H9 (cell line): Measurements from ENCODE around the gene TRIO. TPM values are rescaled to one million over a fixed set of nuclear protein-coding genes. Genes with fewer than 3 reads are reported as not detected.

Experiments used
- DNase-seq: peaks from one replicate; pipeline ENCODE4 v3.0.0-alpha.2; 2017
- H2AFZ ChIP-seq: one replicate; pipeline ENCODE4 v1.6.1; 2013; ENCODE audit warnings: mild to moderate bottlenecking, low read length, control low read depth, moderate library complexity
- H2AK5ac ChIP-seq: 2 replicates; pipeline ENCODE4 v1.6.1; 2013; ENCODE audit warnings: low read length, control low read depth, mixed read lengths; ENCODE audit not compliant: insufficient read length
- H2BK120ac ChIP-seq: one replicate; pipeline ENCODE4 v1.6.1; 2013; ENCODE audit warnings: low read depth, mild to moderate bottlenecking, low read length, control low read depth, inconsistent platforms; ENCODE audit not compliant: poor library complexity, severe bottlenecking
- H2BK12ac ChIP-seq: 2 replicates; pipeline ENCODE4 v1.6.1; 2013; ENCODE audit warnings: low read length, control low read depth, mixed read lengths, low read depth; ENCODE audit not compliant: insufficient read length
- H2BK15ac ChIP-seq: 2 replicates; pipeline ENCODE4 v1.6.1; 2013; ENCODE audit warnings: low read depth, low read length, control low read depth
- H2BK20ac ChIP-seq: one replicate; pipeline ENCODE4 v1.6.1; 2013; ENCODE audit warnings: low read depth, mild to moderate bottlenecking, low read length, control low read depth, inconsistent platforms; ENCODE audit not compliant: poor library complexity, severe bottlenecking
- H2BK5ac ChIP-seq: 2 replicates; pipeline ENCODE4 v1.6.1; 2013; ENCODE audit warnings: low read length, control low read depth, mixed read lengths; ENCODE audit not compliant: insufficient read length
- H3K14ac ChIP-seq: 2 replicates; pipeline ENCODE4 v1.6.1; 2013; ENCODE audit warnings: low read length, control low read depth; ENCODE audit not compliant: insufficient read depth
- H3K18ac ChIP-seq: 2 replicates; pipeline ENCODE4 v1.6.1; 2013; ENCODE audit warnings: low read depth, mild to moderate bottlenecking, mixed read lengths, low read length, control low read depth; ENCODE audit not compliant: insufficient read length
- H3K23ac ChIP-seq: 2 replicates; pipeline ENCODE4 v1.6.1; 2013; ENCODE audit warnings: low read length, control low read depth, mixed read lengths, low read depth; ENCODE audit not compliant: insufficient read length
- H3K23me2 ChIP-seq: 2 replicates; pipeline ENCODE4 v1.6.1; 2013; ENCODE audit warnings: low read depth, mild to moderate bottlenecking, mixed read lengths, low read length, control low read depth; ENCODE audit not compliant: insufficient read length, poor library complexity, severe bottlenecking
- H3K27ac ChIP-seq: 2 replicates; pipeline ENCODE4 v1.5.1; 2013; ENCODE audit warnings: low read length, control low read depth, mixed read lengths, low read depth; ENCODE audit not compliant: insufficient read length
- H3K27me3 ChIP-seq: 2 replicates; pipeline ENCODE4 v1.6.1; 2013; ENCODE audit warnings: low read length, control low read depth, inconsistent platforms; ENCODE audit not compliant: insufficient read depth
- H3K4ac ChIP-seq: 2 replicates; pipeline ENCODE4 v1.6.1; 2013; ENCODE audit warnings: low read depth, mild to moderate bottlenecking, control low read depth, inconsistent platforms, low read length, moderate library complexity
- H3K4me1 ChIP-seq: 2 replicates; pipeline ENCODE4 v1.6.1; 2013; ENCODE audit warnings: low read length, control low read depth, inconsistent platforms; ENCODE audit not compliant: insufficient read depth
- H3K4me2 ChIP-seq: 2 replicates; pipeline ENCODE4 v1.6.1; 2013; ENCODE audit warnings: low read length, control low read depth, mixed read lengths; ENCODE audit not compliant: insufficient read length, insufficient read depth
- H3K56ac ChIP-seq: 2 replicates; pipeline ENCODE4 v1.6.1; 2013; ENCODE audit warnings: low read depth, mild to moderate bottlenecking, mixed read lengths, low read length, control low read depth; ENCODE audit not compliant: insufficient read length
- H3K79me1 ChIP-seq: 2 replicates; pipeline ENCODE4 v1.6.1; 2013; ENCODE audit warnings: low read depth, mild to moderate bottlenecking, moderate library complexity, low read length, control low read depth, inconsistent platforms; ENCODE audit not compliant: insufficient read depth, poor library complexity, severe bottlenecking
- H3K79me2 ChIP-seq: 2 replicates; pipeline ENCODE4 v1.6.1; 2013; ENCODE audit warnings: low read length, control low read depth, inconsistent platforms; ENCODE audit not compliant: insufficient read depth
- H3K9ac ChIP-seq: 2 replicates; pipeline ENCODE4 v1.6.1; 2013; ENCODE audit warnings: low read length, control low read depth, mixed read lengths; ENCODE audit not compliant: insufficient read length; ENCODE audit errors: extremely low read depth
- H3K9me3 ChIP-seq: one replicate; pipeline ENCODE4 v1.6.1; 2013; ENCODE audit warnings: low read depth, low read length, inconsistent platforms; ENCODE audit not compliant: control insufficient read depth
- H3T11ph ChIP-seq: one replicate; pipeline ENCODE4 v1.6.1; 2013; ENCODE audit warnings: mild to moderate bottlenecking, low read length, control low read depth, inconsistent platforms
- H4K20me1 ChIP-seq: one replicate; pipeline ENCODE4 v1.6.1; 2013; ENCODE audit not compliant: control insufficient read depth, insufficient read length, insufficient read depth
- H4K5ac ChIP-seq: 2 replicates; pipeline ENCODE4 v1.6.1; 2013; ENCODE audit warnings: low read depth, mild to moderate bottlenecking, mixed read lengths, low read length, control low read depth; ENCODE audit not compliant: insufficient read length
- H4K8ac ChIP-seq: replicated peaks from 2 replicates; pipeline ENCODE4 v1.6.1; 2013; ENCODE audit warnings: low read length, control low read depth, mixed read lengths, low read depth; ENCODE audit not compliant: insufficient read length
- H4K91ac ChIP-seq: 2 replicates; pipeline ENCODE4 v1.6.1; 2013; ENCODE audit warnings: low read depth, mild to moderate bottlenecking, moderate library complexity, mixed read lengths, low read length, control low read depth; ENCODE audit not compliant: insufficient read length
- H3K27ac Mint-ChIP-seq, 3 experiments: 2 replicates in 2 of 3; 3 replicates in 1 of 3; pipeline ENCODE4 v1.8.0; 2020 to 2021; ENCODE audit warnings: mixed read lengths in 3 of 3, mild to moderate bottlenecking in 1 of 3, moderate library complexity in 1 of 3
- H3K27me3 Mint-ChIP-seq: 2 replicates; pipeline ENCODE4 v1.8.0; 2021; ENCODE audit warnings: low read depth, mild to moderate bottlenecking, moderate library complexity, mixed read lengths
- H3K36me3 Mint-ChIP-seq, 3 experiments: 2 replicates in 2 of 3; 3 replicates in 1 of 3; pipeline ENCODE4 v1.8.0; 2020 to 2021; ENCODE audit warnings: low read depth in 3 of 3, mixed read lengths in 3 of 3; ENCODE audit not compliant: insufficient read depth in 1 of 3
- H3K4me1 Mint-ChIP-seq, 2 experiments: 2 replicates each; pipeline ENCODE4 v1.8.0; 2020; ENCODE audit warnings: mixed read lengths in 2 of 2
- H3K4me3 Mint-ChIP-seq, 2 experiments: 2 replicates in 1 of 2; 3 replicates in 1 of 2; pipeline ENCODE4 v1.8.0; 2020 to 2021; ENCODE audit warnings: mild to moderate bottlenecking in 2 of 2, mixed read lengths in 2 of 2, moderate library complexity in 1 of 2
- H3K9me3 Mint-ChIP-seq, 2 experiments: 2 replicates in 1 of 2; 3 replicates in 1 of 2; pipeline ENCODE4 v1.8.0; 2020; ENCODE audit warnings: mild to moderate bottlenecking in 2 of 2, mixed read lengths in 2 of 2, moderate library complexity in 1 of 2
- WGBS: extraction: QIAGEN DNeasy Blood & Tissue Kit; methylation state at CpG from one replicate; pipeline ENCODE4 v1.1.7; 2013; ENCODE audit warnings: missing lambda C conversion rate, low lambda C conversion rate, mixed read lengths; ENCODE audit not compliant: insufficient read length; ENCODE audit errors: extremely low coverage; 5-methylcytosine and 5-hydroxymethylcytosine counted together
- total RNA-seq: library from RNA; stranded (reverse); gene quantifications from 2 replicates; pipeline ENCODE4 v1.2.1, GENCODE V29; 2021
- TF ChIP-seq, protein P1 (sequence below): fragments of 200-600 bp; sonication (generic); conservative IDR thresholded peaks from 3 replicates; pipeline ENCODE4 v1.8.0; 2021; ENCODE audit warnings: antibody characterized with exemption, mild to moderate bottlenecking

Gene TRIO
- total RNA-seq, 1 experiment from 2014 or later, result 87.8 TPM

DNA sequence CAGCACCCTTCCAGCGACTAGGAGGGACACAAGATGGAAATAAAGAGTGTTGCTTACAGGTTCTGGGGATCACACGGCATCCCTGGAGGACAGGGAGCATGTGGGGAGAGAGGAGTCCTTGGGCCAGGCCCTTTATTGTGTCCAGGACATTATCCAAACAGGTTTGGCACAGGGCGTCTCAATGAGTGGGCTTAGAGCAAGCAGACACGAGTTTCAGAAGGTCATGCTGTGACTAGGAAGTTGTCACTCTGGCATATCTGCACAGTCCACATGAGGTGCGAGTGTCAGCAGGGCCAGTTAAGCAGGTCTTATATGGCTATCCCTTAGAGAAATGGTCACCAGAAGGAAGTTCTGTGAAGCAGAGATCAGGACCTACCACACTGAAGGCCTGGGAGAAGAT, 263.9 kb downstream of the TRIO start:
- Histone ChIP-seq H4K20me1 (no peaks in the 10 kb centered on the region), H2BK120ac (no peak overlapping the region), H2BK15ac (no peak overlapping the region), H3K56ac (no peak overlapping the region), H3K79me2 (no peaks in the 10 kb centered on the region), H3K4me1 (no peaks in the 10 kb centered on the region), H3K27me3 (no peaks in the 10 kb centered on the region), H3K9me3 (no peaks in the 10 kb centered on the region), H2AK5ac (no peak overlapping the region), H3K23ac (no peak overlapping the region), H3T11ph (no peak overlapping the region), H4K91ac (no peak overlapping the region), H2BK20ac (no peak overlapping the region), H3K18ac (no peak overlapping the region), H2AFZ (no peak overlapping the region), H3K27ac (no peak overlapping the region), H3K14ac (no peak overlapping the region), H3K4ac (no peak overlapping the region), H3K4me2 (no peak overlapping the region), H3K9ac (no peak overlapping the region), H3K79me1 (no peaks in the 10 kb centered on the region), H2BK5ac (no peak overlapping the region), H2BK12ac (no peak overlapping the region), H4K8ac (no peak overlapping the region), H3K23me2 (no peaks in the 10 kb centered on the region), H4K5ac (no peak overlapping the region)
- TF ChIP-seq, protein P1, sequence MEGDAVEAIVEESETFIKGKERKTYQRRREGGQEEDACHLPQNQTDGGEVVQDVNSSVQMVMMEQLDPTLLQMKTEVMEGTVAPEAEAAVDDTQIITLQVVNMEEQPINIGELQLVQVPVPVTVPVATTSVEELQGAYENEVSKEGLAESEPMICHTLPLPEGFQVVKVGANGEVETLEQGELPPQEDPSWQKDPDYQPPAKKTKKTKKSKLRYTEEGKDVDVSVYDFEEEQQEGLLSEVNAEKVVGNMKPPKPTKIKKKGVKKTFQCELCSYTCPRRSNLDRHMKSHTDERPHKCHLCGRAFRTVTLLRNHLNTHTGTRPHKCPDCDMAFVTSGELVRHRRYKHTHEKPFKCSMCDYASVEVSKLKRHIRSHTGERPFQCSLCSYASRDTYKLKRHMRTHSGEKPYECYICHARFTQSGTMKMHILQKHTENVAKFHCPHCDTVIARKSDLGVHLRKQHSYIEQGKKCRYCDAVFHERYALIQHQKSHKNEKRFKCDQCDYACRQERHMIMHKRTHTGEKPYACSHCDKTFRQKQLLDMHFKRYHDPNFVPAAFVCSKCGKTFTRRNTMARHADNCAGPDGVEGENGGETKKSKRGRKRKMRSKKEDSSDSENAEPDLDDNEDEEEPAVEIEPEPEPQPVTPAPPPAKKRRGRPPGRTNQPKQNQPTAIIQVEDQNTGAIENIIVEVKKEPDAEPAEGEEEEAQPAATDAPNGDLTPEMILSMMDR, result no peak
- Mint-ChIP-seq H3K36me3 (peaks cover 18 to 73% (median 44%) of the 10 kb centered on the region in 3 experiments), H3K27me3 (no peaks in the 10 kb centered on the region; the same call in 1 of the 2 replicates), H3K4me1 (no peaks in the 10 kb centered on the region), H3K9me3 (peaks cover 0 to 7% of the 10 kb centered on the region in 2 experiments; a peak in 1 of 5 replicates), H3K27ac (no peak overlapping the region), H3K4me3 (no peak overlapping the region)
- WGBS, result no CpG with 5 or more reads among the region's 5 CpGs
- no peak for DNase-seq
